GM18951 (cell line): Measurements from ENCODE around the gene ICOS.
"Not testable (repeated sequence)": the region's sequence is repeated elsewhere in the genome, so short reads cannot be mapped to it uniquely, and the experiment has no call there.

Experiments
- POLR2A ChIP-seq: IDR thresholded peaks from 4 replicates; pipeline ENCODE4 v1.6.1; 2011; ENCODE audit warnings: mild to moderate bottlenecking; ENCODE audit not compliant: insufficient read length, insufficient read depth; ENCODE audit errors: extremely low read depth
- in situ Hi-C: fragments of 300-500 bp; cut with MboI; formaldehyde crosslinking; loops from one replicate; pipeline ENCODE4 v1.12.0; 2022; ENCODE audit warnings: low sequenced_read_pairs, mixed read lengths, inconsistent platforms; ENCODE audit not compliant: unreplicated experiment

ICOS gene

DNA sequence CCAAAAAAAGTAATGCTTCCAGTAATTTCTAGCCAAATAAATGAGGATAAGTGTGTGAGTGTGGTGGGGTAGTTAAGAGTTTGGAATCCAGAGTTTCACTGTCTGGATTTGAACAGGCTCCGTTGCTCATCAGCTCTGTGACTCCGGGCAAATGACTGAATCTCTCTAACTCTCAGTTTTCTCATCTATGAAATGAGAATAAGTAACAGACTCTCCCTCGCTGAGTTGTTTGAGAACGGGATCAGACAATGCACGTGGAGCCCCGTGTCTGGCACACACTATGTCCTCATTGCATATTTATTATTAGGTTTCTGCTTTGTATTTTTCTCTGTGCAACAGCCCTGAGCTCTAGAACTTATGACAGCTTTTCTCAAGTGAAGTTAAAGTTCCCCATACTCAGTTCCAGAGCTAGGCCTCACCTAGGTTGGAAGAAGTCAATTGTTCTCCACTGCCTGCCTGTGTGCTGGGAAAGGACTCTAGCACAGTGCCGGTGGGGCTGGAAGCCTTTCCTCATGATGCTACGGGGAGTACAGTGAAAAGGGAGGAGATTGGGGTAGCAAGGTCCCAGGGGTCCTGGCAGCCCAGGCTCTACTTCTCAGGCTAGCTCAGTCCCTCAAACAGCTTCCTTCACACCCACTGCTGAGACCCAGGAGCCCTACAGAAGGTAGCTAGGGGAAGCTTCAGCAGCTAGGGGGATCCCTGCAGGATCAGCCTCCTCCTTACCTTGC is 1.7 kb upstream of the ICOS start:
- no peak for TF ChIP-seq POLR2A
- in situ Hi-C loops, result no loop called here

DNA sequence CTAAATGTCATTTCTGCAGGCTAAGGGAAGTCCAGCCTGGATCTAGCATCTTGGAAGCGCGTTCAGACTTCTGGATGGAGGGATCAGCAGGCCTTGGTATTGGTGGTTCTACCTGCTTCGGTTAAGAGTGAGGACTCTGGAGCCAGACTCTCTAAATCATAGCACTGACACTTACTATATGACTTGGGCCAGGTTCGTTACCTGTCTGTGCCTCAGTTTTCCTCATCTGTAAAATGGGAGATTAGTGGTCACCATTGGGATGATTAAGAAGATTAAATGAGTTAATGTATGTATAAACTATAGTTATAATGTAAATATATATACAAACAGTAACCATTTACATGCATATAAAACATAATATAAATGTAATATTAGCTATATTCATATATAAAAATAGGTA is 995 bp upstream of the ICOS start:
- in situ Hi-C loops, result no loop called here
- no peak for TF ChIP-seq POLR2A

DNA sequence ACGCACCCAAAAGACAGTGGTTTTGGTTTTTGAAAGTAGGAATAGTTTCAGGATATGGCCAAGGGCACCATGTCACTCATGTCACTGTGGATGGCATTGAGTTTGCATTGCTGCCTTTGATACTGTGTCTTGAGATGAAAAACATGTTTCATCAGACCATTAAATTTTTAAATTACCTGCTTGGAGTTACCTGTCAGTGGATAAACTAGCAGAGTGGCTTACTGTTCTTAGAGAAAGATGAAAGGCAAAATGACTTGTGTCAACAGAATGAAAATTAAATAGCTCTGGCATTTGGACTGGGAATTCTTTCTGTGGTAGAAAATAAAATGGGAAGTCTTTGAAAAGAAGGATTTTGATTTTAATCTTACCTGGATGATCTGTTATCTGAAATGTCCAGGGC is 386 bp downstream of the ICOS start:
- in situ Hi-C loops, result no loop called here
- TF ChIP-seq POLR2A, result no peak

DNA sequence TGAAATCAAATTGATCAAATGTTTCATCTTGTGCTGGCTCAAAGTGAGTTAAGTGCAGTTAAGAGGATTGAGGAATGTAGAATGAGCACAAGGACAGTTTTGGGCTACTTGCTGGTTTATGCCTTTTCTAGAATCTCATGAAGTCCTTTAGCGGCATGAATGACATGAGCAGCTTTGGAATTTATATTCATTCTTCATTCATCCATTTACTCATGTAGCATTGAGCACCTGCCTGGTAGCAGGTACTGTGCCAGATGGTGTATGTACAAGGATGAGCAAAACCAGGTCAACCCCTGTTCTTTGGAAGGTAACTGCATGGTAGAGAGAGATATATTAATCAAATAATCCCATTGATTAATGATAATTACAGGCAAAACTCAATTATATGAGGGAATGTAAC is 1.2 kb downstream of the ICOS start:
- in situ Hi-C loops, result no loop called here
- TF ChIP-seq POLR2A, result no peak

DNA sequence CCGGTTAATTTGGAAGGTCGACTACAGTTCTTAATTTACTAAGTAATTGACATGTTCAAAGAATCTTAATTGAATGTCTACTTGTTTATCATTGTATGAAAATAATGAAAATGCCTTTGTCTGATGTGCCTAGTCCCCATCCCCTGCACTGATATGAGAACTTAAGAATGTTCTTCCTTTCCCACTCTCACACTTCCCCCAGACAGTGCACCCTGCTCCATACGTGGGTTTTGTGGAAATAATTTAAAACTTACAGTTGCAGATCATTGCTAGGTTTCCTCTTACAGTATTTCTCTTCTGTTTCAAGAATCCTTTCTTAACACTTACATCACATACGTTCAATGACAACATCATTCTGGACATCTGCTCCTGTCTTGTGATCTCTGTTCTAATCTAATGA is 3.5 kb downstream of the ICOS start:
- TF ChIP-seq POLR2A, result no peak
- in situ Hi-C loops, result no loop called here

DNA sequence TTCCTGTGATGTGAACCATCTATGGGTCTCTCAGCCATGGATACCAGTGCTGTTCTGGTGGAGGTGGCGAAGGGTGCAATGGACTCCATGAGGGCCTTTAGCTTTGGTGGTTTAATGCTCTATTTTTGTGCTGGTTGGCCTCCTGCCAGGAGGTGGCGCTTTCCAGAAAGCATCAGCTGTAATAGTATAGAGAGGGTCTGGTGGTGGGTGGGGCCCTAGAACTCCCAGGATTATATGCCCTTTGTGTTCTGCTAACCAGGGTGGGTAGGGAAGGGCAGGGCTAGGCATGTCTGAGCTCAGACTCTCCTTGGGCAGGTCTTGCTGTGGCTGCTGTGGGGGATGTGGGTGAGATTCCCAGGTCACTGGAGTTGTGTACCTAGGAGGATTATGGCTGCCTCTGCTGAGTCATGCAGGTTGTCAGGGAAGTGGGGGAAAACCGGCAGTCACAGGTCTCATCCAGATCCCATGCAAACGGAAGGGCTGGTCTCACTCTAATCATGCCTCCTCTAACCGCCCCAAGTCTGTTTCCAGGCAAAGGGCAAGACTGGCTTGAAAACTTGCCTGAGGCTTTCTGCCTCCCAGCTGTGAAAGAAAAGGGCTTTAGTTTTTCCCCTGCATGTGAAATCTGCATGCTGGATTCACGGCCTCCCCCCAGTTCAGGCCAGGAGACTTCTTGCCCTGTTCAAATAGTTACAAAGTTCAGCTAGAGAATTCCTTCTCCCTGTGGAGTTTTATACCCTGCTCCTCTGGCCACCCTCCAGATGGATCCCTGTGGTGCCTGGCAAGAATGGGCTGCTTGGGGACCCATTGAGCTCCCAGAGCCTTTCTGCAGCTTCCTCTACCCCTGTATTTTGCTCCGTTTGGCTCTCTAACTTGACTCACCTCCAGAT is 7.2 kb downstream of the ICOS start:
- in situ Hi-C loops, result not testable (repeated sequence)

DNA sequence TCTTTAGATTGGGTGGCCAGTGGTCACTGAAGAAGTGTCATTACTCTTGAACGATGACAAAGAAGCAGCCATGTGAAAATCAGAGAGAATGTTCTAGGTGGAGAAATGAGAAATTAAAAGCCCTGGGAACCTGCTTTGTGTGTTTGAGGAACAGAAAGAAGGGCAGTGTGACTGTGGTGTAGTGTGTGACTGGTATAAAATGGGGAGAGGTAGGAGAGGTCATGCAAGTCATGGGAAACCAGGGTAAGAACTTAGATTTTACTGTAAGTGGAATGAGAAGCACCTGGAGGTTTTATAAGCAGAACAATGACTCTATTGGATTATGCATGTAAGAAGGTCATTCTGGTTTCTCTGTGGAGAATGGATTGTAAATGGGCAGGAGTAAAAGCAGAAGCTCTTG is 12.2 kb downstream of the ICOS start:
- in situ Hi-C loops, result no loop called here
- no peak for TF ChIP-seq POLR2A

DNA sequence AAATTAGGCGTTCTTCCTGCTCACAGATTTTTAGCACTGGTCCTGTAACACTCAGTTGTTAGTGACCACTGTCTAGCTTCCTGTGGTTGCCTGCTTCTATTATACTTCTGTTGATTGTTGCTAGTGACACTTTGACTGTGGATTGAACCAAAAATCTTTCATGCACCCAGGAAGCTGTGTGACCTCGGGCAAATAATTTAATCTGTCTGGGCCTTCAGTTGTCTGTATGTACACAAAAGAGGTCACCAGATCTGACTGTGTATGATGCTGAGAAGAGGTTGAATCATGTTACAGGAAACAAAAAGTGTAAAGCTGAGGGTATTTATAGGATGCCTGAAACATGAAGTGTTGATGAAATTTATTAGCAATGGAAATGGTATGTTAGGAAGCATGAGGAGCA is 12.7 kb downstream of the ICOS start:
- TF ChIP-seq POLR2A, result no peak
- in situ Hi-C loops, result no loop called here

DNA sequence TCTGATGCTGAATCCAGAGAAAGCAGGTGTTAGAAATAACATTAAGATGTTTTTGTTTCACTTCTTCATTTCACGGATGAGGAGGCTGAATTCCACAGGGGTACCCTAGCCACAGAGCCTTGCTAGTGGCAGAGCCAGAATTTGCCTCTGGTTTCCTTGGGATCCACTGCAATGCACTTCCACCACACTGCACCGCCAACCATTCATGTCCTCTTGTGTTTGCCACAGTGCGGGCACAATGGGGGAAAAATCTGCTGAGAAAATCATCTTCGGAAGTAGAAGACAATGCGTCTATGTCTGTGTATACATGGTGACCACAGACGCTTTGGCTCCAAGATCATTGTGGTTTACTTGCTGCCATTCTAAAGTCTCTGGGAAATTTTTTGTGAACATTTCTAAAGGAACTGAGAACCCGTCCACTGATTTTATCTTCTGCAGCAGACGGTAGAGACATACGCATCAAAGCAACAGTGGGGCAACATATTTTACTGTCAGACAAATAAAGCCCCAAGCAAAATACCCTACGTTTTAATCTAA is 14.9 kb downstream of the ICOS start:
- TF ChIP-seq POLR2A, result no peak

DNA sequence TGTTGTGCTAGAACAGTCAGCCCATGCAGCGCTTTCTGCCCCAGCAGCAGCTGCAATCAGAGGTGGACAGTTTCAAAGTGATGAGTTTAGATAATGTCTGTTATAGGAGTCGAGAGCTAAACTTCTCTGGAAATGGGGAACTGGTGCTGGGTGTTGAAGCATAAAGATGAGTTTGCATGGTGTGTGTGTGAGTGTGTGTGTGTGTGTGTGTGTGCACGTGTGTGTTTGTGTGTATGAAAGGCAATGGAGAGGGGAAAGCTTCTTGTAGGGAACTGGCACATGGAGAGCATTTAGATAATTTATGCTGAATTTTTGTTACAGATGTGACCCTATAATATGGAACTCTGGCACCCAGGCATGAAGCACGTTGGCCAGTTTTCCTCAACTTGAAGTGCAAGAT is 22.7 kb downstream of the ICOS start:
- in situ Hi-C loops, result no loop called here
- TF ChIP-seq POLR2A, result no peak

More for the DNA sequence above, 14.9 kb downstream of the ICOS start:
- in situ Hi-C loops, result no loop called here

DNA sequence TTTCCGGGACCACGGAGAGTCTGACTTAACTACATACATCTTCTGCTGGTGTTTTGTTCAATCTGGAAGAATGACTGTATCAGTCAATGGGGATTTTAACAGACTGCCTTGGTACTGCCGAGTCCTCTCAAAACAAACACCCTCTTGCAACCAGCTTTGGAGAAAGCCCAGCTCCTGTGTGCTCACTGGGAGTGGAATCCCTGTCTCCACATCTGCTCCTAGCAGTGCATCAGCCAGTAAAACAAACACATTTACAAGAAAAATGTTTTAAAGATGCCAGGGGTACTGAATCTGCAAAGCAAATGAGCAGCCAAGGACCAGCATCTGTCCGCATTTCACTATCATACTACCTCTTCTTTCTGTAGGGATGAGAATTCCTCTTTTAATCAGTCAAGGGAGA is 23.1 kb downstream of the ICOS start:
- in situ Hi-C loops, result no loop called here
- TF ChIP-seq POLR2A, result no peak

DNA sequence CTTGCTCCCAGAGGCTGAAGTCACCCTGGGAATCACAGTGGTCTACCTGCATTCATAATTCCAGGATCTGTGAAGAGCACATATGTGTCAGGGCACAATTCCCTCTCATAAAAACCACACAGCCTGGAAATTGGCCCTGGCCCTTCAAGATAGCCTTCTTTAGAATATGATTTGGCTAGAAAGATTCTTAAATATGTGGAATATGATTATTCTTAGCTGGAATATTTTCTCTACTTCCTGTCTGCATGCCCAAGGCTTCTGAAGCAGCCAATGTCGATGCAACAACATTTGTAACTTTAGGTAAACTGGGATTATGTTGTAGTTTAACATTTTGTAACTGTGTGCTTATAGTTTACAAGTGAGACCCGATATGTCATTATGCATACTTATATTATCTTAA is 24.2 kb downstream of the ICOS start:
- in situ Hi-C loops, result no loop called here
- TF ChIP-seq POLR2A, result no peak

DNA sequence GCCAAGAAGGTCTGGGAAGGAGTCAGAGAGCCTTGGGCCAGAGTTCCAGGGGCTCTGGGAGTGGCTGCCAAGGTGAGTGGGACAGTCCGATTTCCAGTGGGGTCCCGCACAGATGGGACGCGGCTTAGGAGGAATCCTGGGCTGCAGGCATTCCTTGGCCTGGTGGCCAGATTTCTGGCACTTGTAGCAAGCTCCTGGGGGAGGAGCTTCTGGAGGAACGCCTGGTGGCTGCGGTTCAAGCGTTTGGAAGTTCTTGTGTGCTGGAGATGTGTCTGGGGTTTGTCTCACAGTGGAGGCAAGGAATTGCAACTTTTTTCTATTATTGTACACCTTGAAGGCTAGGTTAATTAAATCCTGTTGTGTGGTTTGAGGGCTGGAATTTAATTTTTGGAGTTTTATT is 28.6 kb downstream of the ICOS start:
- in situ Hi-C loops, result not testable (repeated sequence)

DNA sequence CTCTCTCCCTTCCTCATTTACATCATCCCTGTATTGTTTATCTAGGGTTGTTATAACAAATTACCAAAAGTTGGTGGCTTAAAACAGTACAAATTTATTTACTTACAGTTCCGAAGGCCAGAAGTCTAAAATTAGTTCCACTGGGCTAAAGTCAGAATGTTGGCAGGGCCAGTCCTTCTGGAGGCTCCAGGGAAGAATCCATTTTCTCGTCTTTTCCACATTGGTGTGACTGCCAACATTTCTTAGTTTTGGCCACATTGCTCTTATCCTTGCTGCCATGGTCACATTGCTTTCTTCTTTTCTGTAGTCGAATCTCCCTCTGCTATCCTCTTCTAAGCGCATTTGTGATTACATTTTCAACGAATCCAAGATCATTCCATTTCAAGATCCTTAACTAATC is 34.7 kb downstream of the ICOS start:
- in situ Hi-C loops, result no loop called here
- no peak for TF ChIP-seq POLR2A
